OCI-LY7 (cell line): ENCODE measurements around the gene FAM171A1. TPM values are rescaled to one million over a fixed set of nuclear protein-coding genes. Genes with fewer than 3 reads are reported as not detected.

Experiments
- BruUV-seq: library from RNA; stranded (reverse); fragments of 400-500 nt; replicated peaks from 2 replicates; lab custom pipeline; 2021; lab: Mats Ljungman, UMichigan
- CTCF ChIA-PET: fragments of 300-600 bp; sonication (Branson Sonifier 250); formaldehyde crosslinking; loops from one replicate; lab custom pipeline; 2022; ENCODE audit warnings: antibody characterized with exemption; ENCODE audit not compliant: unreplicated experiment; lab: Charles Lee
- POLR2A ChIA-PET: fragments of 300-600 bp; sonication (Branson Sonifier 250); formaldehyde crosslinking; loops from one replicate; lab custom pipeline; 2022; ENCODE audit warnings: antibody characterized with exemption; lab: Charles Lee
- DNase-seq: peaks from one replicate; pipeline ENCODE4 v3.0.0-alpha.2; 2015; ENCODE audit warnings: low spot score
- H2AFZ ChIP-seq: fragments of 200-600 bp; sonication (generic), shearing (Covaris generic); 2 replicates; pipeline ENCODE4 v1.6.1; 2014; ENCODE audit warnings: mild to moderate bottlenecking, antibody characterized with exemption, low read length, moderate library complexity
- H3K27ac ChIP-seq: fragments of 200-600 bp; sonication (generic); 2 replicates; pipeline ENCODE4 v1.5.1; 2014; ENCODE audit warnings: mixed run types, low read depth, mild to moderate bottlenecking, moderate library complexity, low read length, inconsistent platforms; ENCODE audit not compliant: poor library complexity, severe bottlenecking
- H3K36me3 ChIP-seq: fragments of 200-600 bp; sonication (generic); 2 replicates; pipeline ENCODE4 v1.6.1; 2014; ENCODE audit warnings: mild to moderate bottlenecking, antibody characterized with exemption, low read length, moderate library complexity, mixed read lengths; ENCODE audit not compliant: insufficient read depth
- H3K4me1 ChIP-seq: fragments of 200-600 bp; sonication (generic); 2 replicates; pipeline ENCODE4 v1.5.1; 2014; ENCODE audit warnings: mild to moderate bottlenecking, low read length; ENCODE audit not compliant: insufficient read depth, poor library complexity, severe bottlenecking
- H3K4me2 ChIP-seq: fragments of 200-600 bp; sonication (generic); 2 replicates; pipeline ENCODE4 v1.6.1; 2014; ENCODE audit warnings: mild to moderate bottlenecking, low read length
- H3K4me3 ChIP-seq: fragments of 200-600 bp; sonication (generic); 2 replicates; pipeline ENCODE4 v1.5.1; 2014; ENCODE audit warnings: mild to moderate bottlenecking, low read depth, low read length; ENCODE audit not compliant: poor library complexity, severe bottlenecking
- H3K79me2 ChIP-seq: fragments of 200-600 bp; sonication (generic); 2 replicates; pipeline ENCODE4 v1.6.1; 2016; ENCODE audit warnings: low read depth, mild to moderate bottlenecking, low read length, moderate library complexity, mixed read lengths; ENCODE audit not compliant: insufficient read depth
- H3K9me2 ChIP-seq: fragments of 200-600 bp; sonication (generic); 2 replicates; pipeline ENCODE4 v1.6.1; 2016; ENCODE audit warnings: mild to moderate bottlenecking, low read length, mixed read lengths; ENCODE audit not compliant: insufficient read depth
- H3K9me3 ChIP-seq: fragments of 200-600 bp; sonication (generic); 2 replicates; pipeline ENCODE4 v1.6.1; 2014; ENCODE audit warnings: mild to moderate bottlenecking, mixed run types, low read length, mixed read lengths
- H4K20me1 ChIP-seq: fragments of 200-600 bp; sonication (generic); 2 replicates; pipeline ENCODE4 v1.6.1; 2014; ENCODE audit warnings: mild to moderate bottlenecking, antibody characterized with exemption, low read length, moderate library complexity, mixed read lengths; ENCODE audit not compliant: insufficient read depth
- CTCF ChIP-seq: fragments of 200-600 bp; sonication (generic); conservative IDR thresholded peaks from 2 replicates; pipeline ENCODE4 v1.5.1; 2014; ENCODE audit warnings: mild to moderate bottlenecking, antibody characterized with exemption, low read length, moderate library complexity, mixed read lengths
- EZH2phosphoT487 ChIP-seq: fragments of 200-600 bp; sonication (generic); IDR thresholded peaks from 2 replicates; pipeline ENCODE4 v1.6.1; 2018; ENCODE audit warnings: low read depth, borderline replicate concordance, mild to moderate bottlenecking, mixed run types, antibody characterized with exemption, low read length, moderate library complexity, mixed read lengths
- intact Hi-C: fragments of 100-400 bp; cut with micrococcal nuclease; formaldehyde crosslinking; loops from one replicate; pipeline ENCODE4 v1.10.0; 2022; ENCODE audit not compliant: unreplicated experiment
- total RNA-seq, 2 experiments: library from RNA; depleted of rRNA in 1 of 2; stranded (reverse); fragments of >200 nt in 1 of 2; shearing (Covaris generic) in 1 of 2; gene quantifications; 2 replicates each; pipeline ENCODE4 v1.2.3, GENCODE V29; 2014 to 2022

The FAM171A1 gene
- total RNA-seq, 2 experiments from 2014 or later: not detected

GRCh38 chr10:15399060-15399661 is 28.1 kb upstream of the FAM171A1 start:
- no peaks in the 10 kb centered on the region for H4K20me1 ChIP-seq
- no peaks in the 10 kb centered on the region for H3K9me3 ChIP-seq
- TF ChIP-seq EZH2phosphoT487 (no peak), CTCF (no peak)
- no peak overlapping the region for H3K4me2 ChIP-seq
- no peak overlapping the region for H3K27ac ChIP-seq
- ChIA-PET POLR2A (no interaction called here), CTCF (no interaction called here)
- no TSS peak for BruUV-seq
- no peak overlapping the region for H2AFZ ChIP-seq
- no peaks in the 10 kb centered on the region for H3K36me3 ChIP-seq
- no peaks in the 10 kb centered on the region for H3K79me2 ChIP-seq
- no peak for DNase-seq
- intact Hi-C loops: no loop called here
- H3K9me2 ChIP-seq: no peaks in the 10 kb centered on the region
- H3K4me3 ChIP-seq: no peak overlapping the region
- no peaks in the 10 kb centered on the region for H3K4me1 ChIP-seq

GRCh38 chr10:15395935-15396334 is 24.8 kb upstream of the FAM171A1 start:
- H4K20me1 ChIP-seq: no peaks in the 10 kb centered on the region
- no TSS peak for BruUV-seq
- intact Hi-C loops: no loop called here

More at GRCh38 chr10:15395935-15396334, 24.8 kb upstream of the FAM171A1 start:
- ChIA-PET CTCF (no interaction called here), POLR2A (no interaction called here)
- no peak for DNase-seq
- Histone ChIP-seq H2AFZ (no peak overlapping the region), H3K36me3 (no peaks in the 10 kb centered on the region), H3K27ac (no peak overlapping the region), H3K9me3 (no peaks in the 10 kb centered on the region), H3K4me3 (no peak overlapping the region), H3K9me2 (no peaks in the 10 kb centered on the region), H3K79me2 (no peaks in the 10 kb centered on the region), H3K4me1 (no peaks in the 10 kb centered on the region), H3K4me2 (no peak overlapping the region)
- TF ChIP-seq CTCF: no peak
- TF ChIP-seq EZH2phosphoT487: no peak
